COLO668 (cell line): ENCODE data around the gene STPG3.
"Not testable (repeated sequence)": the region's sequence is repeated elsewhere in the genome, so short reads cannot be mapped to it uniquely, and the experiment has no call there.

Experiments
- DNase-seq: peaks from one replicate; lab custom pipeline; 2025; ENCODE audit not compliant: unreplicated experiment; lab: John Stamatoyannopoulos, UW

Gene STPG3

GRCh38 chr9:137232510-137232909 is 18.6 kb upstream of the STPG3 start:
- DNase-seq = no peak

GRCh38 chr9:137233143-137233980 is 17.7 kb upstream of the STPG3 start:
- peak; percentile 63 for DNase-seq

- peak; percentile 64 for DNase-seq
Measured at GRCh38 chr9:137234055-137234697, 16.9 kb upstream of the STPG3 start.

- no peak for DNase-seq
Measured at GRCh38 chr9:137234758-137235423, 16.2 kb upstream of the STPG3 start.

GRCh38 chr9:137235424-137236237 is 15.5 kb upstream of the STPG3 start:
- no peak for DNase-seq

GRCh38 chr9:137236238-137236935 is 14.7 kb upstream of the STPG3 start:
- DNase-seq = peak; percentile 95

GRCh38 chr9:137236936-137237421 is 14.1 kb upstream of the STPG3 start:
- DNase-seq = peak; percentile 81

GRCh38 chr9:137237759-137238726 is 13.0 kb upstream of the STPG3 start:
- DNase-seq = peak; percentile 94

- DNase-seq = not testable (repeated sequence)
Measured at GRCh38 chr9:137239541-137240200, 11.4 kb upstream of the STPG3 start.

GRCh38 chr9:137240318-137240840 is 10.7 kb upstream of the STPG3 start:
- peak; percentile 91 for DNase-seq

- peak; percentile 99 for DNase-seq
Measured at GRCh38 chr9:137240841-137241489, 10.1 kb upstream of the STPG3 start, which contains the start of gene TUBB4B. Gene TUBB4B (plus strand): TSS chr9:137241287. CDS start chr9:137241361, 74 bp downstream.

- DNase-seq = peak; percentile 68
Measured at GRCh38 chr9:137241490-137242268, 9.4 kb upstream of the STPG3 start.

- DNase-seq = no peak
Measured at GRCh38 chr9:137242269-137243203, 8.6 kb upstream of the STPG3 start.

- DNase-seq = not testable (repeated sequence)
Measured at GRCh38 chr9:137243266-137243625, 7.8 kb upstream of the STPG3 start.

- DNase-seq = peak; percentile 63
Measured at GRCh38 chr9:137243626-137244485, 7.2 kb upstream of the STPG3 start.
